NCI-H345 treated with DMSO at 0.1 percent for 48 hours (cell line): ENCODE measurements around the gene TADA3.

Source experiments
- DNase-seq: peaks from one replicate; lab custom pipeline; 2025; ENCODE audit not compliant: unreplicated experiment; lab: John Stamatoyannopoulos, UW

The TADA3 gene

DNA sequence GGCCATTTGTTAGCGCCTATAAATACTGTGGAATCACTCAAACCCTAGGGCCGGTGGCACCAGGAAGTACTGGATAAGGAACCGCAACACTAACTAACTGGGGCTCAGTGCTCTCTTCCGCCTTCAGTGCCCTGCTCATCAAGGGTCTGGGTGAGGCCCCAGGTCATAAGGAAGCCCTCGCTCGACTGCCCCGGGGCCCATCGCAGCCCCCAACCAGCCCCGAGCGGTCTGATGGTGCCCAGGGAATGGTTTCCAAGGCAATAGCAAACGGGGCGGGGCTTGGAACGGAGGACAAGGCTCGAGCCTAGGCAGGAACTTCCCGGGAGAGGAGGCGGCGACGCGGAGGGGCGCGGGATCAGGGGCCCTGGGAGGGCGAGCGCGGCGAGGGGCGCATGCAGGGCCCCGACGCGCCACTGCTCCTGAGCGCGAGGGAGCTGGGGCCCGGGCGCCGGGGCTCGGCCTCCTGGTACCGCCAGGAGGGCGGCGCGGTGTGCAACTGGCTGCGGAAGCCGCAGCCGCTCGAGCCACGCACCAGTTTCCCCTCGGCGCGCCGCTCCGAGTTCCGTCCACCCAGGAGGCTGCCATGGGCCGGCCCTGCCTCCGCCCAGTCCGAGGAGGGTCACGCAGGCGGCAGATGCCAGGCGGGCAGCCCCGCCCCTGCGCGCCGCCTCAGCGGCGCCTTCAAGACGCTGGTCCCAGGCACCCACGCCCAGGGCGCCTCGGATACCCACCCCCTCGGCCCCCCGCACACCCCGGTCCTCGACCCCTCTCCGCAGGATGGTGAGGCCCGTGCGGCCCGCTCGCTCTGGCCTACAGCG, 17.6 kb upstream of the TADA3 start, which contains the start of gene TTLL3:
Gene TTLL3, plus strand, starts transcription at position 648 of the 818 bp plus-strand sequence. CDS start 400 bp downstream, outside the sequence.
- peak; percentile 27 for DNase-seq

DNA sequence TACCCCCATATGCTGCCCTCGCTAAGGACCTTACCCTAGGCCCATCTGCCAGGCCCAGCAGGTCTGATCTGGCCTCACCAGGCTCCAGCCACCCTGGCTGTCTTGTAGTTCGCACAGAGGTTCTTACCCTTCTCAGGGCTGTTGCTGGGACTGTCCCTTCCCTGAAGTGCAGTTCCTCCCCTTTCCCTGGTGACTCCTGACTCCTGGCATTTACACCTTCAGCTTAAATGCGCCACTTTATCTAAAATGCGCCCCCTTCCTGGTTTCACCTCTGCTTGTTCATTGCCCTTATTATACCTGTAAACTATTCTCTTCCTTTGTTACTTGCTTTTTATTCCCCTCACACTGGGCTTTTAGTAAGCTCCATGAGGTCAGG, 17.0 kb upstream of the TADA3 start:
- DNase-seq, result no peak

DNA sequence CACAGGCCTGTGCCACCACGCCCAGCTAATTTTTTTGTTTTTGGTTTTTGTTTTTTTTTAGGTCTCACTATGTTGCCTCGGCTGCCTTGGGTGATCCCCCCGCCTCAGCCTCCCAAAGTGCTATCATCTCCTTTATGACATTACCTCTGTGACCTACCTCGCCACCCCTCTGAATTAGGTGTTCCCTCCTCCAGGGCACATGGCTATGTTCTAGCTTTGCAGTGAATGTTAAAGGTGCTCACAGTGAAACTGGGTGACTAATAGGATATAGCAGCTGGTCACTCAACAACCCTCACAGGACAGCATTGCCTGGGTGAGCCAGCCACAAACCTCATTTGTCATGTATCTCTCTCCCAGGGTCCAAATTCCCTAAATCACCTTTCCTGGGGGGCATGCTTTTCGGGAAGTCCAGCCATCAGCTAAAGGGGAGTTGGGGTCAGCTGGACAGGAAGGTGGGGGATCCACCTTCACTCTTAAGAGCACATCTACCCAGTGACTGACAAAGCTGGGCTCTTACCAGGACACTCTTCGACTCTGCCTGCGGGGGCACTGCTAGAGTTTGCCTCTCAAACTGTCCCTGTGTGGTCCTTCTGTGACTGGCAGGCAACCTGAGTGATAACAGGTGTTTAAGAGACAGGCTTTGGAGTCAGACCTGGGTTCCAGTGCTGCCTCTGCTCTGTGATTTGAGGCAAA, 16.2 kb upstream of the TADA3 start:
- DNase-seq, result peak; percentile 31

DNA sequence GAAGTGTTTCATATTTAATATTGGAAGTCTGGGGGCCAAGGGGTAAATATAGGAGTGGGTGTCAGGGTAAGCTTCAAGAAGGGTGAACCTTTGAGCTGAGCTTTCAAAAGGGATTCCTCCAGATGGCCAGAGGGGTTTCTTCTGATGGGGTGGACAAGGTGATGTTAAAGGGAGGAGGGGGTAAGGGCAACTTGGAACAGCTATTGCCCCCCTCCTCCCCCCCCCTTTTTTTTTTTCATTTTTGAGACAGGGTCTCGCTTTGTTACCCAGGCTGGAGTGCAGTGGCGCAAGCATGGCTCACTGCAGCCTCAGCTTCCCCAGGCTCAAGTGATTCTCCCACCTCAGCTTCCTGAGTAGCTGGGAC, 15.7 kb upstream of the TADA3 start:
- no peak for DNase-seq

- no peak for DNase-seq
These were observed 14.7 kb upstream of the TADA3 start for GRCh38 chr3:9806688-9807589.

GRCh38 chr3:9806137-9806536, 13.9 kb upstream of the TADA3 start:
- DNase-seq, result no peak

- no peak for DNase-seq
These were observed 12.7 kb upstream of the TADA3 start for GRCh38 chr3:9804996-9805395.

DNA sequence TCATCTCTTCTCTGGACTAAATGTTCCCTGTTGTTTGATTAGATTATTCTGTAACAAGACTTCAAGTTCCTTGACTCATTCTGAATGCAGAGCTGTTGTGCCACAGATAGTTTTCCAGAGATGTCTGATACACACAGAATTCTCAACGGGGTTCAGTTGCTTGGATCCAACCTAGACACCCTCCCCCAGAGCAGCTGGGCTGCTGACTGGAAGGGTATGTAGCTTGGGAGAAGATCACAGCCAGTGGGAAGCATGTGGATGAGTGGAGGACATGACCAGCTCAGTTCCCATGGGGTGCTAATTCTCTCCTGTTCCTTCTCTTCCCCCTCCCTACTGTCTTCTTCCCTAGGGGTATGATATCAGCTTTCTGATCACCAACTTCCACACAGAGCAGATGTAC, 11.2 kb upstream of the TADA3 start:
- no peak for DNase-seq

DNA sequence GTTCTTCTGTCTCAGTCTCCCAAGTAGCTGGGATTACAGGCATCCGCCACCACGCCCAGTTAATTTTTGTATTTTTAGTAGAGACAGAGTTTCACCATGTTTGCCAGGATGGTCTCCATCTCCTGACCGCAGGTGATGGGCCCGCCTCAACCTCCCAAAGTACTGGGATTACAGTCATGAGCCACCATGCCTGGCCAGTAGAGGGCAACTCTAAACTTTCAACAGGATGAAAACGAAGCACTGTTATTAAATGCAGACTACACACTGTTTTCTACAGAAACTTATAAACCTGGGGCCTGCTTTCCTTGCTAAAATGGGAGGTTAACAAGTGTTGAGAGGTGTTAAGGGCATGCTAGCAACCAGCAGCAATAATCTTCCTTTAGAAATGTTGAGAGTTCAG, 8.3 kb upstream of the TADA3 start:
- no peak for DNase-seq

GRCh38 chr3:9797196-9797945, 5.1 kb upstream of the TADA3 start:
- DNase-seq, result no peak

- no peak for DNase-seq
These were observed 2.9 kb upstream of the TADA3 start for GRCh38 chr3:9795207-9795606.

DNA sequence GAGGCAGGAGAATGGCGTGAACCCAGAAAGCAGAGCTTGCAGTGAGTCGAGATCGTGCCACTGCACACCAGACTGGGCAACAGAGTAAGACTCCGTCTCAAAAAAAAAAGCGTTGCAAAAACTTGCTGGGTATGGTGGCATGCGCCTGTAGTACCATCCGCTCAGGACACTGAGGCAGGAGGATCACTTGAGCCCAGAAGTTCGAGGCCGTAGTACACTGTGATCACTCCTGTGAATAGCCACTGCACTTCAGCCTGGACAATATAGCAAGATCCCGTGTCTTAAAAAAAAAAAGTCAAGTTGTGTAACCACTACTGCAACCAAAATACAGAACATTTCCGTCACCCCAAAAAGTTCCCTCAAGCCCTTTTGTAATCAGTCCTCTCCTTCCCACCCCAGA, 2.1 kb upstream of the TADA3 start:
- DNase-seq, result no peak

- no peak for DNase-seq
These were observed 998 bp upstream of the TADA3 start for GRCh38 chr3:9793161-9793781.

- DNase-seq, result no peak
These were observed 376 bp downstream of the TADA3 start for GRCh38 chr3:9791790-9792404.

DNA sequence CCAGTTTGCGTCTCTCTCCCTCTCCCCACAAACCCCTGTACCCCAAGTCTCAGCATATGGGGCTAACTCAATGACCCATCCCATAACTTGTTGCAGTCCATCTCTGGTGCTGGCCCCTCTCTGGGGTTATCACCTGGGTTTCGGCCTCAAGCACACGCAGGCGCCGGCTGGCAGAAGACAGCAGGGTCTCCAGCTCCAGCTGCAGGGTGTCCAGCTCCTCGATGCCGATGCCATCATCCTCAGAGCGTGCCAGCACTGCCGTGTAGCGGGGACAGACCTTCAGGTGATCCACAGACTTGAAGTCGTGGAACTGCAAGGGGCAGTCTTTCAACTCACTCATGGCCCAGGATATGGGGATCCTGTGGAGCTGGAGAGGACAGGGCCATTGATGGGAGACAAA, 1.1 kb downstream of the TADA3 start:
- DNase-seq, result no peak

DNA sequence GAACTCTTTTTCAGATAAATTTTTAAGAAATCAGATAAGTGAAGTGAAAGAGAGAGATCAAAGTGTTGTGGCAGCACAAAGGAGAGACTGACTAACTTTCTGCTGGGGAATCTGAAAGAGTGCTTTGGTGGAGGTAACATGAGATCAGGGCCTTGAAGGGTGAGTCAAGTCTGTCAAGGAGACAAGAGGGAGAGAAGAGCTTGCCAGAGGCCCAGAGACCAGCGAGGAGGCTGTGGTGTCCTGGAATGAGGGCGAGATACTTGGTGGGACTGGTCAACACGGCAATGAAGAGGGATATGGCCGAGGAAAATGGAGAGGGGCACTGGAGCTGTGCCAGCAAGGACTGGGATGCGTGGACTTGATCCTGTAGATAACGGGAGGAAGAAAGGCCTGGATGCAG, 4.6 kb downstream of the TADA3 start:
- DNase-seq, result no peak

GRCh38 chr3:9786825-9787669, 5.2 kb downstream of the TADA3 start:
- no peak for DNase-seq

GRCh38 chr3:9786209-9786739, 6.0 kb downstream of the TADA3 start:
- DNase-seq, result no peak

GRCh38 chr3:9785602-9786001, 6.7 kb downstream of the TADA3 start:
- no peak for DNase-seq
